GM12878 (cell line): ENCODE results near the gene AZGP1. TPM values are rescaled to one million over a fixed set of nuclear protein-coding genes. Genes with fewer than 3 reads are reported as not detected.

ENCODE experiments used
- ATAC-seq: fragments of 200-7000 bp; cut with Tn5 transposase; 3 replicates; pipeline ENCODE4 v1.9.1; 2020; ENCODE audit warnings: mild to moderate bottlenecking, moderate library complexity
- BruUV-seq: library from RNA; stranded (reverse); fragments of 400-500 nt; replicated peaks from 2 replicates; lab custom pipeline; 2021; lab: Mats Ljungman, UMichigan
- CTCF ChIA-PET: fragments of 300-600 bp; sonication (Branson Sonifier 250); formaldehyde crosslinking; extraction: SDS; loops from one replicate; lab custom pipeline; 2021; ENCODE audit warnings: inconsistent platforms; lab: Yijun Ruan, JAX
- POLR2A ChIA-PET: fragments of 350-600 bp; formaldehyde crosslinking; extraction: SDS; loops from one replicate; lab custom pipeline; 2021; ENCODE audit warnings: inconsistent platforms; lab: Charles Lee
- RAD21 ChIA-PET: fragments of 300-600 bp; sonication (Branson Sonifier 250); formaldehyde crosslinking; loops from one replicate; lab custom pipeline; 2023; ENCODE audit warnings: antibody characterized with exemption; ENCODE audit not compliant: unreplicated experiment; lab: Charles Lee
- SMC1A ChIA-PET: fragments of 300-600 bp; sonication (Branson Sonifier 250); formaldehyde crosslinking; loops from one replicate; lab custom pipeline; 2023; ENCODE audit not compliant: unreplicated experiment, uncharacterized antibody; lab: Charles Lee
- DNase-seq: peaks from one replicate; pipeline ENCODE4 v3.0.0-alpha.2; 2011; ENCODE audit warnings: low read depth, low spot score
- FAIRE-seq: peaks from 3 replicates; lab custom pipeline; 2011; peaks lifted over from hg19 to GRCh38; lab: Jason Lieb, UNC
- H2AFZ ChIP-seq: 2 replicates; pipeline ENCODE4 v1.6.0; 2011; ENCODE audit warnings: low read depth, low read length, control low read depth; ENCODE audit not compliant: control insufficient read depth
- H3K27ac ChIP-seq: 2 replicates; pipeline ENCODE4 v1.5.1; 2011; ENCODE audit warnings: control low read depth; ENCODE audit not compliant: control insufficient read depth, insufficient read depth
- H3K27me3 ChIP-seq, 2 experiments: replicated peaks in 1 of 2; 2 replicates each; pipeline versions ENCODE4 v1.6.0 to v1.6.1; 2011; ENCODE audit warnings: low read length in 1 of 2; ENCODE audit not compliant: control insufficient read depth in 2 of 2, insufficient read depth in 2 of 2
- H3K36me3 ChIP-seq, 2 experiments: 2 replicates each; pipeline ENCODE4 v1.5.1; 2011; ENCODE audit warnings: low read length in 1 of 2; ENCODE audit not compliant: control insufficient read depth in 2 of 2, insufficient read depth in 2 of 2
- H3K4me1 ChIP-seq: 2 replicates; pipeline ENCODE4 v1.6.1; 2011; ENCODE audit warnings: mild to moderate bottlenecking, low read length, moderate library complexity, mixed read lengths; ENCODE audit not compliant: control insufficient read depth, insufficient read depth
- H3K4me2 ChIP-seq: 2 replicates; pipeline ENCODE4 v1.6.0; 2011; ENCODE audit warnings: control low read depth; ENCODE audit not compliant: control insufficient read depth, insufficient read depth
- H3K4me3 ChIP-seq: fragments of 200-600 bp; sonication (generic); 2 replicates; pipeline ENCODE4 v1.5.1; 2016
- H3K79me2 ChIP-seq: 2 replicates; pipeline ENCODE4 v1.6.0; 2011; ENCODE audit warnings: low read length; ENCODE audit not compliant: control insufficient read depth, insufficient read depth
- H3K9ac ChIP-seq: 2 replicates; pipeline ENCODE4 v1.8.0; 2011; ENCODE audit warnings: low read length, control low read depth, mixed read lengths; ENCODE audit not compliant: control insufficient read depth, insufficient read depth
- H3K9me3 ChIP-seq: replicated peaks from 3 replicates; pipeline ENCODE4 v1.5.1; 2011; ENCODE audit warnings: mild to moderate bottlenecking, low read length; ENCODE audit not compliant: control insufficient read depth, insufficient read depth
- H4K20me1 ChIP-seq: 2 replicates; pipeline ENCODE4 v1.6.0; 2011; ENCODE audit not compliant: control insufficient read depth, insufficient read depth
- POLR2A ChIP-seq: IDR thresholded peaks from 2 replicates; pipeline ENCODE4 v1.6.1; 2011; ENCODE audit warnings: low read depth, mild to moderate bottlenecking, low read length
- POU2F2 ChIP-seq: IDR thresholded peaks from 3 replicates; pipeline ENCODE4 v1.6.1; 2011; ENCODE audit warnings: low read depth, mild to moderate bottlenecking, low read length, borderline replicate concordance
- RB1 ChIP-seq: fragments of 450-650 bp; formaldehyde crosslinking; IDR thresholded peaks from 2 replicates; pipeline ENCODE4 v1.6.1; 2017; ENCODE audit warnings: mild to moderate bottlenecking, borderline replicate concordance
- SMC3 ChIP-seq: IDR thresholded peaks from 2 replicates; pipeline ENCODE4 v1.6.1; 2011; ENCODE audit warnings: low read length, improper control_type of control experiment, borderline replicate concordance
- WGBS: methylation state at CpG from one replicate; pipeline ENCODE4 v1.1.6; 2016; ENCODE audit warnings: low lambda C conversion rate; ENCODE audit not compliant: insufficient replicate concordance, insufficient coverage; ENCODE audit errors: missing lambda C conversion rate; 5-methylcytosine and 5-hydroxymethylcytosine counted together
- in situ Hi-C: fragments of 300-500 bp; cut with MboI; formaldehyde crosslinking; loops from 9 replicates; pipeline ENCODE4 v1.14.3; 2018; ENCODE audit warnings: mixed read lengths
- intact Hi-C: fragments of 100-400 bp; cut with micrococcal nuclease; formaldehyde crosslinking; loops from one replicate; pipeline ENCODE4 v1.14.2; 2022; ENCODE audit not compliant: unreplicated experiment
- polyA plus RNA-seq, 11 experiments: library from polyadenylated mRNA; depleted of rRNA in 4 of 11; unstranded in 6 of 11; stranded (reverse) in 5 of 11; fragments of >200 nt; fragmentation: Nextera tagmentation in 4 of 11; fragmentation: Illumina TruSeq in 1 of 11; extraction: Ambion mirVana in 4 of 11; extraction: Trizol in 1 of 11; gene quantifications; 1 replicate in 1 of 11; 2 replicates in 10 of 11; pipeline versions ENCODE4 v1.2.1 to v1.2.3, GENCODE V29; 2011 to 2016; ENCODE audit warnings: inconsistent platforms in 2 of 11, missing spikeins in 2 of 11, low read depth in 1 of 11
- total RNA-seq, 4 experiments: library from RNA; depleted of rRNA in 3 of 4; stranded (reverse); fragments of >200 nt in 3 of 4; fragmentation: Illumina TruSeq in 1 of 4; extraction: Trizol in 1 of 4; gene quantifications; 2 replicates each; pipeline versions ENCODE4 v1.2.1 to v1.2.3, GENCODE V29; 2013 to 2021
- TF ChIP-seq, protein P1 (sequence below): fragments of 450-650 bp; IDR thresholded peaks from 2 replicates; pipeline ENCODE4 v1.6.1; 2017; ENCODE audit warnings: mild to moderate bottlenecking, moderate library complexity

AZGP1 gene
- total and polyA plus RNA-seq, 10 of the 15 experiments (the other 5 are each of a cell fraction or from before 2014, with no cell fraction given), result 0.18 to 0.64 (median 0.29) TPM; not detected in 5

DNA sequence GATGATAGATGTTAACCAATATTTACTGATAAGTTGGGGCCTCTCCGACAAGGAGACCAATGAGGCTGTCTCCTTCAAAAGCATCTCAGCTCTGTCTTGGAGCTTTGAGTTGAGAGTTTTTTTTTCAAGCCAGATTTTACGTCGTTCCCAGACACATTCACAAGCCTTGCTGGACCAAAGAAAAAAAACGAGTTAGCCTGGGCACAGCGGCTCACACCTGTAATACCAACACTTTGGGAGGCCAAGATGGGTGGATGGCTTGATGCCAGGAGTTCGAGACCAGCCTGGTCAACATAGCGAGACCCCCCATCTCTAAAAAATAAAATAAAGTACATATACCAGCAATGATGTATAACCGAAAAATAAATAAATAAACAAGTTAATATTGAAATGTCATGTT lies 19.0 kb upstream of the AZGP1 start:
- H3K4me2 ChIP-seq, result no peak overlapping the region
- ATAC-seq (no peak), FAIRE-seq (no peak)

More for the DNA sequence above, 19.0 kb upstream of the AZGP1 start:
- CTCF ChIA-PET, result interaction anchor here (1.2 to 13.0 kb wide), 10 partner anchors 17 to 143 kb away, joined by 4 to 178 read pairs (median 12); partner anchors contain the start of genes AZGP1, TRIM4, ZKSCAN1 and ZSCAN21
- no peaks in the 10 kb centered on the region for H3K36me3 ChIP-seq
- SMC1A ChIA-PET, result interaction anchor here (1.3 to 7.4 kb wide), 3 partner anchors 26 to 134 kb away, joined by 3 to 86 read pairs (median 17); partner anchors contain the start of gene TRIM4
- no peak for DNase-seq
- no peaks in the 10 kb centered on the region for H4K20me1 ChIP-seq
- H2AFZ ChIP-seq, result no peak overlapping the region
- in situ Hi-C loops (loop anchor here (5.0 kb wide), 1 partner anchor 78 kb away; the partner anchor contains the start of gene TRIM4), intact Hi-C loops (loop anchor here (5.0 kb wide), 1 partner anchor 132 kb away; the partner anchor contains the start of gene MBLAC1)
- H3K27ac ChIP-seq, result no peak overlapping the region
- BruUV-seq, result no TSS peak
- no peaks in the 10 kb centered on the region for H3K79me2 ChIP-seq
- no peak overlapping the region for H3K4me3 ChIP-seq
- peaks cover 12% of the 10 kb centered on the region; the same call in 1 of the 2 replicates for H3K4me1 ChIP-seq
- H3K9ac ChIP-seq, result no peak overlapping the region
- 53% methylated on average over 8 of the region's 8 CpGs for WGBS
- POLR2A ChIA-PET, result interaction anchor here (0.6 to 0.8 kb wide), 4 partner anchors 19 to 208 kb away, joined by 3 to 6 read pairs (median 4); no protein-coding TSS in a partner anchor
- no peaks in the 10 kb centered on the region; a peak in 1 of 4 replicates for H3K27me3 ChIP-seq
- H3K9me3 ChIP-seq, result no peaks in the 10 kb centered on the region
- no peak for TF ChIP-seq SMC3
- TF ChIP-seq POLR2A, result no peak
- TF ChIP-seq RB1, result no peak
- TF ChIP-seq, protein P1, sequence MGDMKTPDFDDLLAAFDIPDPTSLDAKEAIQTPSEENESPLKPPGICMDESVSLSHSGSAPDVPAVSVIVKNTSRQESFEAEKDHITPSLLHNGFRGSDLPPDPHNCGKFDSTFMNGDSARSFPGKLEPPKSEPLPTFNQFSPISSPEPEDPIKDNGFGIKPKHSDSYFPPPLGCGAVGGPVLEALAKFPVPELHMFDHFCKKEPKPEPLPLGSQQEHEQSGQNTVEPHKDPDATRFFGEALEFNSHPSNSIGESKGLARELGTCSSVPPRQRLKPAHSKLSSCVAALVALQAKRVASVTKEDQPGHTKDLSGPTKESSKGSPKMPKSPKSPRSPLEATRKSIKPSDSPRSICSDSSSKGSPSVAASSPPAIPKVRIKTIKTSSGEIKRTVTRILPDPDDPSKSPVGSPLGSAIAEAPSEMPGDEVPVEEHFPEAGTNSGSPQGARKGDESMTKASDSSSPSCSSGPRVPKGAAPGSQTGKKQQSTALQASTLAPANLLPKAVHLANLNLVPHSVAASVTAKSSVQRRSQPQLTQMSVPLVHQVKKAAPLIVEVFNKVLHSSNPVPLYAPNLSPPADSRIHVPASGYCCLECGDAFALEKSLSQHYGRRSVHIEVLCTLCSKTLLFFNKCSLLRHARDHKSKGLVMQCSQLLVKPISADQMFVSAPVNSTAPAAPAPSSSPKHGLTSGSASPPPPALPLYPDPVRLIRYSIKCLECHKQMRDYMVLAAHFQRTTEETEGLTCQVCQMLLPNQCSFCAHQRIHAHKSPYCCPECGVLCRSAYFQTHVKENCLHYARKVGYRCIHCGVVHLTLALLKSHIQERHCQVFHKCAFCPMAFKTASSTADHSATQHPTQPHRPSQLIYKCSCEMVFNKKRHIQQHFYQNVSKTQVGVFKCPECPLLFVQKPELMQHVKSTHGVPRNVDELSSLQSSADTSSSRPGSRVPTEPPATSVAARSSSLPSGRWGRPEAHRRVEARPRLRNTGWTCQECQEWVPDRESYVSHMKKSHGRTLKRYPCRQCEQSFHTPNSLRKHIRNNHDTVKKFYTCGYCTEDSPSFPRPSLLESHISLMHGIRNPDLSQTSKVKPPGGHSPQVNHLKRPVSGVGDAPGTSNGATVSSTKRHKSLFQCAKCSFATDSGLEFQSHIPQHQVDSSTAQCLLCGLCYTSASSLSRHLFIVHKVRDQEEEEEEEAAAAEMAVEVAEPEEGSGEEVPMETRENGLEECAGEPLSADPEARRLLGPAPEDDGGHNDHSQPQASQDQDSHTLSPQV, result no peak
- no peak for TF ChIP-seq POU2F2
- RAD21 ChIA-PET, result interaction anchor here (0.6 to 4.0 kb wide), 5 partner anchors 20 to 136 kb away, joined by 3 to 31 read pairs (median 4); partner anchors contain the start of gene ZKSCAN1
